LNCaP clone FGC (cell line): ENCODE measurements around the gene RASSF8.

Experiments used
- DNase-seq: peaks from one replicate; pipeline ENCODE4 v3.0.0-alpha.2; 2011; ENCODE audit warnings: low read depth
- H3K4me3 ChIP-seq: 2 replicates; pipeline ENCODE4 v1.5.1; 2011; ENCODE audit warnings: mild to moderate bottlenecking, low read depth, low read length, control low read depth
- CTCF ChIP-seq: IDR thresholded peaks from 2 replicates; pipeline ENCODE4 v1.5.1; 2012; ENCODE audit warnings: mild to moderate bottlenecking; ENCODE audit not compliant: control insufficient read depth, insufficient read depth; ENCODE audit errors: extremely low read depth

The RASSF8 gene

GRCh38 chr12:25942709-25943108 lies 15.8 kb upstream of the RASSF8 start:
- no peak for TF ChIP-seq CTCF
- no peak for DNase-seq
- no peak overlapping the region for H3K4me3 ChIP-seq

GRCh38 chr12:25943940-25944339 lies 14.5 kb upstream of the RASSF8 start:
- DNase-seq = no peak
- H3K4me3 ChIP-seq = no peak overlapping the region
- TF ChIP-seq CTCF = no peak

GRCh38 chr12:25949343-25949742 lies 9.1 kb upstream of the RASSF8 start:
- H3K4me3 ChIP-seq = no peak overlapping the region
- no peak for DNase-seq
- no peak for TF ChIP-seq CTCF

- no peak for DNase-seq
- H3K4me3 ChIP-seq = no peak overlapping the region
- no peak for TF ChIP-seq CTCF
These were observed 8.0 kb upstream of the RASSF8 start for GRCh38 chr12:25950329-25951115.

- no peak for DNase-seq
These were observed 572 bp upstream of the RASSF8 start for GRCh38 chr12:25957793-25958427.

More at GRCh38 chr12:25957793-25958427, 572 bp upstream of the RASSF8 start:
- no peak for TF ChIP-seq CTCF
- peak overlapping the region; percentile 42 for H3K4me3 ChIP-seq
